Neutrophil (primary cell): ENCODE results near the gene VASH1.
"Not testable (repeated sequence)": the region's sequence is repeated elsewhere in the genome, so short reads cannot be mapped to it uniquely, and the experiment has no call there.

Source experiments
- H3K27ac ChIP-seq: fragments of 200-600 bp; sonication (generic); 2 replicates; pipeline ENCODE4 v1.5.1; 2016; ENCODE audit warnings: mild to moderate bottlenecking, moderate library complexity
- H3K27me3 ChIP-seq: fragments of 200-600 bp; sonication (generic); 2 replicates; pipeline ENCODE4 v1.6.0; 2016; ENCODE audit warnings: mild to moderate bottlenecking
- H3K36me3 ChIP-seq: fragments of 200-600 bp; sonication (generic); 2 replicates; pipeline ENCODE4 v1.5.1; 2017
- H3K4me1 ChIP-seq, 2 experiments: fragments of 200-600 bp in 1 of 2; sonication (generic) in 1 of 2; 1 replicate in 1 of 2; 2 replicates in 1 of 2; pipeline versions ENCODE4 v1.5.1 to v1.6.1; 2013 to 2016; ENCODE audit warnings: low read depth in 1 of 2, low read length in 1 of 2, mild to moderate bottlenecking in 1 of 2, moderate library complexity in 1 of 2; ENCODE audit not compliant: control insufficient read depth in 1 of 2, insufficient read depth in 1 of 2
- H3K4me3 ChIP-seq, 2 experiments: fragments of 200-600 bp in 1 of 2; sonication (generic) in 1 of 2; 1 replicate in 1 of 2; 2 replicates in 1 of 2; pipeline ENCODE4 v1.5.1; 2013 to 2016; ENCODE audit warnings: low read depth in 1 of 2, low read length in 1 of 2, mild to moderate bottlenecking in 1 of 2, moderate library complexity in 1 of 2
- H3K9me3 ChIP-seq: fragments of 200-600 bp; sonication (generic); 2 replicates; pipeline ENCODE4 v1.5.1; 2016
- CTCF ChIP-seq: fragments of 200-600 bp; sonication (generic); IDR thresholded peaks from 2 replicates; pipeline ENCODE4 v1.5.1; 2016; ENCODE audit warnings: antibody characterized with exemption

The VASH1 gene

GRCh38 chr14:76729953-76730505, 31.2 kb upstream of the VASH1 start:
- H3K4me1 ChIP-seq: no peaks in the 10 kb centered on the region
- no peaks in the 10 kb centered on the region for H3K9me3 ChIP-seq
- no peaks in the 10 kb centered on the region for H3K36me3 ChIP-seq
- no peak for TF ChIP-seq CTCF
- H3K4me3 ChIP-seq: no peak overlapping the region
- peaks cover 2% of the 10 kb centered on the region for H3K27me3 ChIP-seq
- H3K27ac ChIP-seq: no peak overlapping the region

- H3K27ac ChIP-seq, H3K27me3 ChIP-seq, H3K4me1 ChIP-seq, H3K9me3 ChIP-seq, H3K4me3 ChIP-seq, H3K36me3 ChIP-seq: not testable (repeated sequence)
These were observed 26.8 kb upstream of the VASH1 start for GRCh38 chr14:76734501-76734900.

GRCh38 chr14:76736514-76736913, 24.8 kb upstream of the VASH1 start:
- H3K27me3 ChIP-seq: no peaks in the 10 kb centered on the region
- no peak for TF ChIP-seq CTCF
- no peak overlapping the region for H3K4me3 ChIP-seq
- no peak overlapping the region for H3K27ac ChIP-seq
- no peaks in the 10 kb centered on the region for H3K36me3 ChIP-seq
- no peaks in the 10 kb centered on the region for H3K4me1 ChIP-seq
- peaks cover 4% of the 10 kb centered on the region for H3K9me3 ChIP-seq

GRCh38 chr14:76741074-76741473, 20.2 kb upstream of the VASH1 start:
- Histone ChIP-seq H3K9me3 (peaks cover 4% of the 10 kb centered on the region), H3K27me3 (no peaks in the 10 kb centered on the region)

GRCh38 chr14:76742185-76742584, 19.1 kb upstream of the VASH1 start:
- no peaks in the 10 kb centered on the region for H3K4me1 ChIP-seq

More at GRCh38 chr14:76741074-76741473, 20.2 kb upstream of the VASH1 start:
- H3K36me3 ChIP-seq: no peaks in the 10 kb centered on the region
- no peaks in the 10 kb centered on the region for H3K4me1 ChIP-seq
- H3K4me3 ChIP-seq: no peak overlapping the region
- H3K27ac ChIP-seq: no peak overlapping the region
- TF ChIP-seq CTCF: no peak

GRCh38 chr14:76742966-76743365, 18.3 kb upstream of the VASH1 start:
- Histone ChIP-seq H3K27me3 (no peaks in the 10 kb centered on the region), H3K4me1 (no peaks in the 10 kb centered on the region), H3K27ac (no peak overlapping the region)

More at GRCh38 chr14:76742185-76742584, 19.1 kb upstream of the VASH1 start:
- H3K36me3 ChIP-seq: no peaks in the 10 kb centered on the region
- no peak overlapping the region for H3K27ac ChIP-seq
- no peak overlapping the region for H3K4me3 ChIP-seq
- no peaks in the 10 kb centered on the region for H3K27me3 ChIP-seq
- peaks cover 4% of the 10 kb centered on the region for H3K9me3 ChIP-seq
- TF ChIP-seq CTCF: no peak

More at GRCh38 chr14:76742966-76743365, 18.3 kb upstream of the VASH1 start:
- Histone ChIP-seq H3K4me3 (no peak overlapping the region), H3K36me3 (no peaks in the 10 kb centered on the region), H3K9me3 (peaks cover 4% of the 10 kb centered on the region)
- no peak for TF ChIP-seq CTCF
